IMR-90 (cell line): ENCODE data around the gene BGN. TPM values are rescaled to one million over a fixed set of nuclear protein-coding genes. Genes with fewer than 3 reads are reported as not detected.

ENCODE experiments used
- ATAC-seq: fragments of 200-7000 bp; cut with Tn5 transposase; 2 replicates; pipeline ENCODE4 v1.9.1; 2020; ENCODE audit warnings: low read depth, mild to moderate bottlenecking, moderate library complexity
- BruUV-seq: library from RNA; stranded (reverse); fragments of 400-500 nt; replicated peaks from 2 replicates; lab custom pipeline; 2021; lab: Mats Ljungman, UMichigan
- CTCF ChIA-PET: fragments of 300-600 bp; formaldehyde crosslinking; extraction: SDS; loops from one replicate; lab custom pipeline; 2021; ENCODE audit warnings: antibody characterized with exemption; lab: Yijun Ruan, JAX
- POLR2A ChIA-PET: fragments of 300-600 bp; sonication (Branson Sonifier 250); formaldehyde crosslinking; loops from one replicate; lab custom pipeline; 2022; ENCODE audit warnings: antibody characterized with exemption; ENCODE audit not compliant: unreplicated experiment; lab: Charles Lee
- DNase-seq: peaks from one replicate; pipeline ENCODE4 v3.0.0; 2013
- H2AFZ ChIP-seq: replicated peaks from 2 replicates; pipeline ENCODE3; 2013; ENCODE audit warnings: low read length, mild to moderate bottlenecking; ENCODE audit not compliant: poor library complexity
- H2AK5ac ChIP-seq: 2 replicates; pipeline ENCODE4 v1.6.1; 2013; ENCODE audit warnings: low read depth, low read length, inconsistent platforms
- H2AK9ac ChIP-seq: replicated peaks from 2 replicates; pipeline ENCODE3; 2013; ENCODE audit warnings: mild to moderate bottlenecking, low read depth, low read length, moderate library complexity; ENCODE audit not compliant: poor library complexity
- H2BK120ac ChIP-seq: 2 replicates; pipeline ENCODE4 v1.6.1; 2013; ENCODE audit warnings: low read depth, low read length, inconsistent platforms
- H2BK15ac ChIP-seq: 3 replicates; pipeline ENCODE4 v1.6.1; 2013; ENCODE audit warnings: low read depth, low read length, inconsistent platforms
- H2BK20ac ChIP-seq: 2 replicates; pipeline ENCODE4 v1.6.1; 2013; ENCODE audit warnings: low read depth, mild to moderate bottlenecking, inconsistent platforms, low read length, moderate library complexity
- H2BK5ac ChIP-seq: 2 replicates; pipeline ENCODE4 v1.6.1; 2013; ENCODE audit warnings: mild to moderate bottlenecking, low read depth, low read length, inconsistent platforms; ENCODE audit not compliant: poor library complexity, severe bottlenecking
- H3K14ac ChIP-seq: replicated peaks from 2 replicates; pipeline ENCODE4 v1.6.1; 2013; ENCODE audit warnings: low read depth, low read length, inconsistent platforms
- H3K18ac ChIP-seq: 2 replicates; pipeline ENCODE4 v1.6.1; 2013; ENCODE audit warnings: low read depth, low read length, control low read depth
- H3K23ac ChIP-seq: 2 replicates; pipeline ENCODE4 v1.6.1; 2013; ENCODE audit warnings: low read depth, low read length, inconsistent platforms
- H3K27ac ChIP-seq: 2 replicates; pipeline ENCODE4 v1.5.1; 2013; ENCODE audit warnings: mild to moderate bottlenecking, control low read depth, low read length; ENCODE audit not compliant: insufficient read depth
- H3K27me3 ChIP-seq: 2 replicates; pipeline ENCODE4 v1.6.1; 2013; ENCODE audit warnings: low read length; ENCODE audit not compliant: control insufficient read depth, insufficient read depth
- H3K36me3 ChIP-seq: 2 replicates; pipeline ENCODE4 v1.6.1; 2013; ENCODE audit warnings: low read length, mixed read lengths; ENCODE audit not compliant: control insufficient read depth, insufficient read depth
- H3K4ac ChIP-seq: 2 replicates; pipeline ENCODE4 v1.6.1; 2013; ENCODE audit warnings: low read depth, low read length, inconsistent platforms
- H3K4me1 ChIP-seq: 2 replicates; pipeline ENCODE4 v1.6.1; 2013; ENCODE audit warnings: low read length, mixed read lengths; ENCODE audit not compliant: control insufficient read depth, insufficient read depth
- H3K4me2 ChIP-seq: 2 replicates; pipeline ENCODE4 v1.6.1; 2013; ENCODE audit warnings: low read depth, mild to moderate bottlenecking, control low read depth, low read length, moderate library complexity
- H3K4me3 ChIP-seq: 2 replicates; pipeline ENCODE4 v1.5.1; 2013; ENCODE audit warnings: low read depth, mild to moderate bottlenecking, control low read depth, low read length, moderate library complexity; ENCODE audit not compliant: insufficient read depth
- H3K56ac ChIP-seq: 2 replicates; pipeline ENCODE4 v1.6.1; 2013; ENCODE audit warnings: low read length, inconsistent platforms; ENCODE audit not compliant: insufficient read depth; ENCODE audit errors: extremely low read depth
- H3K79me1 ChIP-seq, 2 experiments: 2 replicates each; pipeline ENCODE4 v1.6.1; 2013; ENCODE audit warnings: low read length in 2 of 2, inconsistent platforms in 1 of 2, low read depth in 1 of 2
- H3K9ac ChIP-seq: 2 replicates; pipeline ENCODE4 v1.6.1; 2013; ENCODE audit warnings: low read depth, low read length, control low read depth
- H3K9me1 ChIP-seq: 2 replicates; pipeline ENCODE4 v1.6.1; 2013; ENCODE audit warnings: low read length, inconsistent platforms; ENCODE audit not compliant: insufficient read depth
- H3K9me3 ChIP-seq: 2 replicates; pipeline ENCODE4 v1.6.1; 2013; ENCODE audit warnings: low read length; ENCODE audit not compliant: control insufficient read depth, insufficient read depth
- H4K20me1 ChIP-seq: 2 replicates; pipeline ENCODE4 v1.6.1; 2013; ENCODE audit warnings: low read length, inconsistent platforms; ENCODE audit not compliant: insufficient read depth
- H4K5ac ChIP-seq: 2 replicates; pipeline ENCODE4 v1.6.1; 2013; ENCODE audit warnings: mild to moderate bottlenecking, low read depth, low read length, control low read depth
- H4K8ac ChIP-seq, 2 experiments: 2 replicates each; pipeline ENCODE4 v1.6.1; 2013; ENCODE audit warnings: low read depth in 2 of 2, low read length in 2 of 2, control low read depth in 1 of 2, inconsistent platforms in 1 of 2
- H4K91ac ChIP-seq: 2 replicates; pipeline ENCODE4 v1.6.1; 2013; ENCODE audit warnings: low read depth, low read length, inconsistent platforms; ENCODE audit not compliant: insufficient read depth
- CHD1 ChIP-seq: IDR thresholded peaks from 2 replicates; pipeline ENCODE4 v1.6.1; 2012; ENCODE audit warnings: low read depth, low read length, improper control_type of control experiment
- CTCF ChIP-seq: conservative IDR thresholded peaks from 2 replicates; pipeline ENCODE4 v1.5.1; 2012; ENCODE audit warnings: mild to moderate bottlenecking, low read depth, low read length, improper control_type of control experiment
- RAD21 ChIP-seq: IDR thresholded peaks from 2 replicates; pipeline ENCODE4 v1.6.1; 2012; ENCODE audit warnings: low read length, improper control_type of control experiment
- SMC3 ChIP-seq: fragments of 150-350 bp; IDR thresholded peaks from 2 replicates; pipeline ENCODE4 v1.6.1; 2016; ENCODE audit warnings: low read depth, mild to moderate bottlenecking, antibody characterized with exemption, low read length, moderate library complexity
- WGBS, 2 experiments: methylation state at CpG; one replicate each; pipeline versions ENCODE4 v1.1.5 to v1.1.7; 2013; ENCODE audit warnings: missing lambda C conversion rate in 2 of 2; ENCODE audit not compliant: insufficient read length in 1 of 2; ENCODE audit errors: extremely low coverage in 2 of 2; 5-methylcytosine and 5-hydroxymethylcytosine counted together
- dilution Hi-C: fragments of 300-500 bp; cut with HindIII; formaldehyde crosslinking; loops from one replicate; pipeline ENCODE4 v1.14.3; 2018; ENCODE audit warnings: low sequenced_read_pairs; ENCODE audit not compliant: unreplicated experiment
- in situ Hi-C: fragments of 300-500 bp; cut with MboI; formaldehyde crosslinking; loops from 3 replicates; pipeline ENCODE4 v1.14.3; 2019; ENCODE audit warnings: low sequenced_read_pairs, inconsistent platforms, mixed read lengths
- intact Hi-C: fragments of 100-400 bp; cut with micrococcal nuclease; formaldehyde crosslinking; loops from 2 replicates; pipeline ENCODE4 v1.10.0; 2022
- polyA plus RNA-seq, 3 experiments: library from polyadenylated mRNA; depleted of rRNA; stranded (reverse); fragments of >200 nt; gene quantifications; 2 replicates each; pipeline ENCODE4 v1.2.3, GENCODE V29; 2012; ENCODE audit warnings: low replicate concordance in 1 of 3
- total RNA-seq: library from RNA; depleted of rRNA; stranded (reverse); fragments of >200 nt; gene quantifications from 2 replicates; pipeline ENCODE4 v1.2.3, GENCODE V29; 2012

The BGN gene
- total and polyA plus RNA-seq, 2 of the 4 experiments (the other 2 are of a cell fraction), result 11.3 to 298 TPM

GRCh38 chrX:153539171-153539978 lies 44.6 kb downstream of the BGN start:
- Histone ChIP-seq H2BK120ac (no peak overlapping the region), H3K4me1 (no peaks in the 10 kb centered on the region), H3K27me3 (peaks cover 7% of the 10 kb centered on the region; the same call in 1 of the 2 replicates), H3K9me3 (no peaks in the 10 kb centered on the region; the same call in 1 of the 2 replicates), H4K5ac (no peak overlapping the region), H2BK5ac (no peak overlapping the region), H4K20me1 (no peaks in the 10 kb centered on the region), H2AK5ac (no peak overlapping the region), H2BK15ac (no peak overlapping the region), H3K4me2 (no peak overlapping the region), H3K36me3 (no peaks in the 10 kb centered on the region), H2AFZ (peak overlapping the region; percentile 75), H3K9ac (no peak overlapping the region), H3K56ac (no peak overlapping the region), H3K14ac (no peak overlapping the region), H3K23ac (no peak overlapping the region), H3K9me1 (no peaks in the 10 kb centered on the region), H2AK9ac (peak overlapping the region; percentile 65), H3K27ac (no peak overlapping the region), H3K79me1 (no peaks in the 10 kb centered on the region), H3K18ac (no peak overlapping the region), H3K4ac (no peak overlapping the region), H4K8ac (no peak overlapping the region), H2BK20ac (no peak overlapping the region), H4K91ac (no peak overlapping the region), H3K4me3 (no peak overlapping the region)
- BruUV-seq, result no TSS peak
- TF ChIP-seq CTCF (peak; percentile 96), SMC3 (peak; percentile 70), RAD21 (peak; percentile 75), CHD1 (no peak)
- in situ Hi-C loops (no loop called here), intact Hi-C loops (loop anchor here (1.0 kb wide), 2 partner anchors 110 to 129 kb away; no protein-coding TSS in a partner anchor), dilution Hi-C loops (no loop called here)
- DNase-seq (peak; percentile 44), ATAC-seq (peak; percentile 98)
- ChIA-PET CTCF (interaction anchor here (0.7 to 1.1 kb wide), 6 partner anchors 14 to 527 kb away, joined by 3 to 5 read pairs (median 4); no protein-coding TSS in a partner anchor), POLR2A (no interaction called here)
- WGBS, 2 experiments, result 47% methylated on average over 10 of the region's 31 CpGs; no CpG with 5 or more reads in 1 of the 2 experiments
